Tibial nerve (tissue), 3 donors: ENCODE data around the gene KREMEN1.

Experiments
- POLR2A ChIP-seq, 2 donors: fragments of 450-650 bp; IDR thresholded peaks; one replicate each; pipeline ENCODE4 v1.6.1; 2017; ENCODE audit warnings: antibody characterized with exemption in 2 of 2, mild to moderate bottlenecking in 2 of 2, moderate library complexity in 2 of 2
- TF ChIP-seq, protein P1 (sequence below), 5 experiments: fragments of 200-600 bp in 3 of 5; fragments of 450-650 bp in 2 of 5; sonication (generic) in 3 of 5; IDR thresholded peaks; one replicate each; pipeline ENCODE4 v1.5.1; 2016 to 2019; ENCODE audit warnings: antibody characterized with exemption in 5 of 5, mild to moderate bottlenecking in 3 of 5, moderate library complexity in 2 of 5

DNA sequence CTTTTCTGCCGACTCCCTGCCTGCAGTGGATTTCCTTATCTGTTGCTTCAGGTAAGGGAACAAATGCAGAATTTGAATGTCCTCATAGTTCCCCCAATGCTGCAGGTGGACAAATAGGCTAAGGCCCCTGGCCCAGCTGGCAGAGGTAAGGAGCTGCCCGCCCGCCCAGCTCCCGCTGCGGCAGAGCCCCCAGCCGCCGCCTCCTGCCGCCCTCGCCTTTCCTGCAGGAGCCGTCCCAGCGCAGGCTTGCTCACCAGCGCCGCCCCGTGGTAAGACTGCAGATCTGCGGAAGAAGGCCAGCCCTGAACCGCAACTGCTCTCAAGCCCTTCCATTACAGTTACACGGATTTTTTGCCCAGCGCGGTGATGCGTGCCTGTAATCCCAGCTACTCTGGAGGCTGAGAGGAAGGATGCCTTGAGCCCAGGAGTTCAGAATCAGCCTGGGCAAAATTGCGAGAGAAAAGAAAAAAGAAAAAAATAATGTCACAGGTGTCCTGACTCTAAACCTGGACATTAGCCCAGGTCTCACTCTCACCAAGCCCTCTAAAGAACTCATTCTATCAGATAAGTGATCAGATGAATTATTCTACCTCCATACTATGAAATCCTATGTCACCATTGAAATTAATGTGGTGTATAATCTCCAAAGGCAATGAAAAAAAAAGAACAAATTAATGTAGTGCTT is 81.7 kb downstream of the KREMEN1 start:
- TF ChIP-seq POLR2A (IDR thresholded peaks at IDR 0.05) = no peak
- TF ChIP-seq, protein P1, sequence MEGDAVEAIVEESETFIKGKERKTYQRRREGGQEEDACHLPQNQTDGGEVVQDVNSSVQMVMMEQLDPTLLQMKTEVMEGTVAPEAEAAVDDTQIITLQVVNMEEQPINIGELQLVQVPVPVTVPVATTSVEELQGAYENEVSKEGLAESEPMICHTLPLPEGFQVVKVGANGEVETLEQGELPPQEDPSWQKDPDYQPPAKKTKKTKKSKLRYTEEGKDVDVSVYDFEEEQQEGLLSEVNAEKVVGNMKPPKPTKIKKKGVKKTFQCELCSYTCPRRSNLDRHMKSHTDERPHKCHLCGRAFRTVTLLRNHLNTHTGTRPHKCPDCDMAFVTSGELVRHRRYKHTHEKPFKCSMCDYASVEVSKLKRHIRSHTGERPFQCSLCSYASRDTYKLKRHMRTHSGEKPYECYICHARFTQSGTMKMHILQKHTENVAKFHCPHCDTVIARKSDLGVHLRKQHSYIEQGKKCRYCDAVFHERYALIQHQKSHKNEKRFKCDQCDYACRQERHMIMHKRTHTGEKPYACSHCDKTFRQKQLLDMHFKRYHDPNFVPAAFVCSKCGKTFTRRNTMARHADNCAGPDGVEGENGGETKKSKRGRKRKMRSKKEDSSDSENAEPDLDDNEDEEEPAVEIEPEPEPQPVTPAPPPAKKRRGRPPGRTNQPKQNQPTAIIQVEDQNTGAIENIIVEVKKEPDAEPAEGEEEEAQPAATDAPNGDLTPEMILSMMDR (IDR thresholded peaks at IDR 0.05) = peak; percentile 90 to 94 (median 91)
